Measurements from ENCODE around the gene PPM1L.

- TF ChIP-seq CTCF (IDR thresholded peaks at IDR 0.05): no peak
- no peak for TF ChIP-seq POLR2A (IDR thresholded peaks at IDR 0.05)
- TF ChIP-seq POLR2AphosphoS5 (IDR thresholded peaks at IDR 0.05; ENCODE audit: insufficient read depth in 1 of 2, low read depth in 1 of 2): no peak
Measured at GRCh38 chr3:160919942-160920341, 163.9 kb downstream of the PPM1L start.

Data from vagina (tissue), 2 donors.